Activated CD8-positive, alpha-beta T cell treated with anti-CD3 and anti-CD28 coated beads for 36 hours (primary cell): ENCODE data around the gene SH3BGRL2. TPM values are rescaled to one million over a fixed set of nuclear protein-coding genes. Genes with fewer than 3 reads are reported as not detected.

Experiments used
- ATAC-seq: fragments of 200-7000 bp; cut with Tn5 transposase; one replicate; pipeline ENCODE4 v1.10.0; 2021; ENCODE audit warnings: mild to moderate bottlenecking, moderate library complexity
- CTCF ChIA-PET: fragments of 350-600 bp; sonication (Branson Sonifier 250); formaldehyde crosslinking; loops from one replicate; lab custom pipeline; 2021; ENCODE audit warnings: antibody characterized with exemption; lab: Charles Lee
- POLR2A ChIA-PET: fragments of 350-600 bp; sonication (Branson Sonifier 250); formaldehyde crosslinking; loops from one replicate; lab custom pipeline; 2021; ENCODE audit warnings: antibody characterized with exemption; lab: Charles Lee
- DNase-seq: peaks from one replicate; pipeline ENCODE4 v3.0.0-alpha.2; 2020
- H3K27ac Mint-ChIP-seq: one replicate; pipeline ENCODE4 v1.8.0; 2021; ENCODE audit warnings: mild to moderate bottlenecking, mixed read lengths
- H3K27me3 Mint-ChIP-seq: one replicate; pipeline ENCODE4 v1.8.0; 2021; ENCODE audit warnings: mixed read lengths
- H3K36me3 Mint-ChIP-seq: one replicate; pipeline ENCODE4 v1.8.0; 2021; ENCODE audit warnings: low read depth, mixed read lengths
- H3K4me1 Mint-ChIP-seq: one replicate; pipeline ENCODE4 v1.8.0; 2021; ENCODE audit warnings: low read depth, mixed read lengths
- H3K4me3 Mint-ChIP-seq: one replicate; pipeline ENCODE4 v1.8.0; 2021; ENCODE audit warnings: mild to moderate bottlenecking, moderate library complexity, mixed read lengths
- H3K9me3 Mint-ChIP-seq: one replicate; pipeline ENCODE4 v1.8.0; 2021; ENCODE audit warnings: mixed read lengths
- CTCF ChIP-seq: fragments of 200-600 bp; IDR thresholded peaks from one replicate; pipeline ENCODE4 v1.8.0; 2022; ENCODE audit warnings: antibody characterized with exemption, mild to moderate bottlenecking
- intact Hi-C: fragments of 100-400 bp; cut with micrococcal nuclease; formaldehyde crosslinking; loops from one replicate; pipeline ENCODE4 v1.10.0; 2022
- total RNA-seq, 2 experiments: library from RNA; stranded (reverse); gene quantifications; one replicate each; pipeline ENCODE4 v1.2.3, GENCODE V29; 2021

Gene SH3BGRL2
- total RNA-seq, 2 experiments from 2014 or later, result 0.54 to 0.70 TPM

- Mint-ChIP-seq H3K4me3 (no peak overlapping the region), H3K9me3 (no peaks in the 10 kb centered on the region), H3K27me3 (no peaks in the 10 kb centered on the region), H3K27ac (no peak overlapping the region), H3K4me1 (peaks cover 4% of the 10 kb centered on the region), H3K36me3 (no peaks in the 10 kb centered on the region)
- DNase-seq (no peak), ATAC-seq (no peak)
- ChIA-PET CTCF (interaction anchor here (1.3 kb wide), 1 partner anchor 12 kb away, joined by 3 read pairs; no protein-coding TSS in a partner anchor), POLR2A (no interaction called here)
- TF ChIP-seq CTCF, result no peak
- intact Hi-C loops, result no loop called here
Measured at GRCh38 chr6:79706527-79706926, 75.4 kb downstream of the SH3BGRL2 start.

GRCh38 chr6:79707621-79708020, 76.5 kb downstream of the SH3BGRL2 start:
- no peak for ATAC-seq
- Mint-ChIP-seq H3K27ac (no peak overlapping the region), H3K4me1 (peaks cover 2% of the 10 kb centered on the region), H3K4me3 (no peak overlapping the region), H3K36me3 (no peaks in the 10 kb centered on the region), H3K27me3 (no peaks in the 10 kb centered on the region), H3K9me3 (no peaks in the 10 kb centered on the region)
- no peak for DNase-seq
- ChIA-PET POLR2A (no interaction called here), CTCF (no interaction called here)
- TF ChIP-seq CTCF, result no peak
- intact Hi-C loops, result no loop called here

GRCh38 chr6:79708095-79708791, 77.1 kb downstream of the SH3BGRL2 start:
- POLR2A ChIA-PET, result no interaction called here
- CTCF ChIA-PET, result interaction anchor here (1.1 kb wide), 1 partner anchor 137 kb away, joined by 3 read pairs; no protein-coding TSS in a partner anchor

GRCh38 chr6:79710127-79710526, 79.0 kb downstream of the SH3BGRL2 start:
- DNase-seq, result no peak
- Mint-ChIP-seq H3K4me1 (no peaks in the 10 kb centered on the region), H3K36me3 (no peaks in the 10 kb centered on the region), H3K9me3 (no peaks in the 10 kb centered on the region), H3K4me3 (no peak overlapping the region), H3K27ac (no peak overlapping the region), H3K27me3 (peaks cover 3% of the 10 kb centered on the region)
- ChIA-PET CTCF (interaction anchor here (0.8 to 1.0 kb wide), 2 partner anchors 13 to 133 kb away, joined by 3 read pairs; no protein-coding TSS in a partner anchor), POLR2A (no interaction called here)
- intact Hi-C loops, result loop anchor here (5.0 kb wide), 1 partner anchor 138 kb away; no protein-coding TSS in a partner anchor
- TF ChIP-seq CTCF, result no peak
- no peak for ATAC-seq

More at GRCh38 chr6:79708095-79708791, 77.1 kb downstream of the SH3BGRL2 start:
- H3K4me1 Mint-ChIP-seq, result peaks cover 2% of the 10 kb centered on the region
- H3K27ac Mint-ChIP-seq, result no peak overlapping the region
- no peaks in the 10 kb centered on the region for H3K9me3 Mint-ChIP-seq
- H3K4me3 Mint-ChIP-seq, result no peak overlapping the region
- DNase-seq, result no peak
- no peaks in the 10 kb centered on the region for H3K27me3 Mint-ChIP-seq
- intact Hi-C loops, result no loop called here
- no peaks in the 10 kb centered on the region for H3K36me3 Mint-ChIP-seq
- no peak for ATAC-seq
- no peak for TF ChIP-seq CTCF

- no peaks in the 10 kb centered on the region for H3K4me1 Mint-ChIP-seq
- ChIA-PET CTCF (interaction anchor here (0.8 to 2.1 kb wide), 3 partner anchors 14 to 141 kb away, joined by 3 to 8 read pairs (median 3); no protein-coding TSS in a partner anchor), POLR2A (no interaction called here)
- no peak overlapping the region for H3K27ac Mint-ChIP-seq
- intact Hi-C loops, result loop anchor here (5.0 kb wide), 1 partner anchor 139 kb away; no protein-coding TSS in a partner anchor
- H3K9me3 Mint-ChIP-seq, result no peaks in the 10 kb centered on the region
- TF ChIP-seq CTCF, result no peak
- no peak overlapping the region for H3K4me3 Mint-ChIP-seq
- DNase-seq, result no peak
- no peak for ATAC-seq
- H3K36me3 Mint-ChIP-seq, result no peaks in the 10 kb centered on the region
- peaks cover 3% of the 10 kb centered on the region for H3K27me3 Mint-ChIP-seq
Measured at GRCh38 chr6:79711167-79711566, 80.0 kb downstream of the SH3BGRL2 start.
